K562 (cell line): ENCODE measurements around the gene STIM1. TPM values are rescaled to one million over a fixed set of nuclear protein-coding genes. Genes with fewer than 3 reads are reported as not detected.

Source experiments
- BRCA1 ChIP-seq, 2 experiments: fragments of 450-650 bp in 1 of 2; sonication (generic) in 1 of 2; formaldehyde crosslinking in 1 of 2; IDR thresholded peaks; 2 replicates each; pipeline versions ENCODE4 v1.5.0 to v1.6.1; 2017 to 2020; ENCODE audit warnings: mild to moderate bottlenecking in 1 of 2, missing genetic modification reagents in 1 of 2
- CCAR2 ChIP-seq: fragments of 200-400 bp; formaldehyde crosslinking; IDR thresholded peaks from 2 replicates; pipeline ENCODE4 v1.6.1; 2017; ENCODE audit warnings: mild to moderate bottlenecking, low read depth, low read length
- CREB5 ChIP-seq: fragments of 250-450 bp; sonication (Bioruptor Pico); IDR thresholded peaks from 2 replicates; pipeline ENCODE4 v1.5.0; 2020; ENCODE audit warnings: mild to moderate bottlenecking
- GABPA ChIP-seq: fragments of 200-800 bp; sonication (Bioruptor generic); conservative IDR thresholded peaks from 2 replicates; pipeline ENCODE4 v1.6.1; 2016; ENCODE audit warnings: low read depth, missing genetic modification characterization, missing compliant biosample characterization
- HOXB6 ChIP-seq: fragments of 250-450 bp; sonication (Bioruptor Pico); IDR thresholded peaks from 2 replicates; pipeline ENCODE4 v1.5.1; 2022; ENCODE audit warnings: mild to moderate bottlenecking, borderline replicate concordance
- KLF13 ChIP-seq: fragments of 450-650 bp; IDR thresholded peaks from 2 replicates; pipeline ENCODE4 v1.6.1; 2016; ENCODE audit warnings: missing genetic modification characterization, low read depth, mild to moderate bottlenecking, missing compliant biosample characterization, moderate library complexity, borderline replicate concordance
- MITF ChIP-seq: IDR thresholded peaks from 2 replicates; pipeline ENCODE4 v1.6.1; 2014; ENCODE audit warnings: antibody characterized with exemption
- NCOA4 ChIP-seq: fragments of 450-650 bp; IDR thresholded peaks from 2 replicates; pipeline ENCODE4 v1.6.1; 2018; ENCODE audit warnings: mild to moderate bottlenecking; ENCODE audit not compliant: partially characterized antibody
- NFYB ChIP-seq: IDR thresholded peaks from 2 replicates; pipeline ENCODE4 v1.6.1; 2011; ENCODE audit warnings: mild to moderate bottlenecking, moderate library complexity; ENCODE audit not compliant: insufficient read length; ENCODE audit errors: extremely low read depth
- SRSF9 ChIP-seq: fragments of 200-400 bp; formaldehyde crosslinking; IDR thresholded peaks from 2 replicates; pipeline ENCODE4 v1.6.1; 2017; ENCODE audit warnings: low read depth, low read length, borderline replicate concordance
- ZNF589 ChIP-seq: fragments of 200-800 bp; sonication (Bioruptor generic); IDR thresholded peaks from 2 replicates; pipeline ENCODE4 v1.6.1; 2016; ENCODE audit warnings: low read depth, missing genetic modification characterization, missing compliant biosample characterization
- polyA plus RNA-seq, 8 experiments: library from polyadenylated mRNA; depleted of rRNA in 4 of 8; stranded (reverse) in 5 of 8; unstranded in 3 of 8; fragments of >200 nt; fragmentation: Nextera tagmentation in 2 of 8; fragmentation: Illumina TruSeq in 1 of 8; extraction: Ambion mirVana in 2 of 8; extraction: Trizol in 1 of 8; gene quantifications; 2 replicates each; pipeline versions ENCODE4 v1.2.1 to v1.2.3, GENCODE V29; 2011 to 2014; ENCODE audit warnings: inconsistent platforms in 1 of 8, missing spikeins in 1 of 8
- total RNA-seq, 7 experiments: library from RNA; depleted of rRNA in 6 of 7; stranded (reverse); fragments of >200 nt in 6 of 7; fragmentation: Illumina TruSeq in 2 of 7; extraction: Trizol in 2 of 7; gene quantifications; 2 replicates each; pipeline versions ENCODE4 v1.2.1 to v1.2.3, GENCODE V29; 2011 to 2021; ENCODE audit warnings: low replicate concordance in 1 of 7
- TF ChIP-seq, protein P1 (sequence below), 2 experiments: fragments of 450-650 bp; IDR thresholded peaks; 2 replicates each; pipeline ENCODE4 v1.6.1; 2016

The STIM1 gene
- total and polyA plus RNA-seq, 9 of the 15 experiments (the other 6 are each of a cell fraction or from before 2014, with no cell fraction given) = 7.7 to 50.5 (median 22.5) TPM

- TF ChIP-seq, protein P1, sequence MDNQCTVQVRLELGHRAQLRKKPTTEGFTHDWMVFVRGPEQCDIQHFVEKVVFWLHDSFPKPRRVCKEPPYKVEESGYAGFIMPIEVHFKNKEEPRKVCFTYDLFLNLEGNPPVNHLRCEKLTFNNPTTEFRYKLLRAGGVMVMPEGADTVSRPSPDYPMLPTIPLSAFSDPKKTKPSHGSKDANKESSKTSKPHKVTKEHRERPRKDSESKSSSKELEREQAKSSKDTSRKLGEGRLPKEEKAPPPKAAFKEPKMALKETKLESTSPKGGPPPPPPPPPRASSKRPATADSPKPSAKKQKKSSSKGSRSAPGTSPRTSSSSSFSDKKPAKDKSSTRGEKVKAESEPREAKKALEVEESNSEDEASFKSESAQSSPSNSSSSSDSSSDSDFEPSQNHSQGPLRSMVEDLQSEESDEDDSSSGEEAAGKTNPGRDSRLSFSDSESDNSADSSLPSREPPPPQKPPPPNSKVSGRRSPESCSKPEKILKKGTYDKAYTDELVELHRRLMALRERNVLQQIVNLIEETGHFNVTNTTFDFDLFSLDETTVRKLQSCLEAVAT (IDR thresholded peaks at IDR 0.05) = no peak
- TF ChIP-seq BRCA1 (IDR thresholded peaks at IDR 0.05) (no peak), BRCA1 (CRISPR knock-in tag; IDR thresholded peaks at IDR 0.05) (no peak), CREB5 (no peak), HOXB6 (CRISPR knock-in tag) (no peak), NFYB (no peak), NCOA4 (no peak), GABPA (tag) (no peak), SRSF9 (no peak), KLF13 (tag) (no peak), CCAR2 (no peak), MITF (no peak), ZNF589 (CRISPR knock-in tag) (no peak)
Observed at GRCh38 chr11:3873712-3874349, 18.4 kb downstream of the STIM1 start (continued).
